ENCODE data around the gene SUSD1. TPM values are rescaled to one million over a fixed set of nuclear protein-coding genes. Genes with fewer than 3 reads are reported as not detected.

The SUSD1 gene
- total and polyA plus RNA-seq, 9 of the 15 experiments (the other 6 are each of a cell fraction or from before 2014, with no cell fraction given) = 10.9 to 44.4 (median 36.1) TPM

GRCh38 chr9:112061152-112061740, 113.9 kb downstream of the SUSD1 start (continued):
- 0 out of 4 replicates have a peak, but pooled peaks of 1 of the 2 experiments have one; percentile 23 for TF ChIP-seq TRIM24 (IDR thresholded peaks at IDR 0.05)
- no peak for TF ChIP-seq ZNF609 (CRISPR knock-in tag; IDR thresholded peaks at IDR 0.05; ENCODE audit: borderline replicate concordance)
- peak; percentile 94 for TF ChIP-seq ATF3 (IDR thresholded peaks at IDR 0.05)
- no peak for TF ChIP-seq ATF3 (CRISPR knock-in tag; conservative IDR thresholded peaks at IDR 0.05)
- TF ChIP-seq EHMT2 (IDR thresholded peaks at IDR 0.05) = no peak
- TF ChIP-seq ATF1 (CRISPR knock-in tag; IDR thresholded peaks at IDR 0.05) = no peak
- peak; percentile 92 for TF ChIP-seq ATF1 (tag; IDR thresholded peaks at IDR 0.05)
- TF ChIP-seq STAT5A (IDR thresholded peaks at IDR 0.05; ENCODE audit: borderline replicate concordance, low read length) = no peak
- TF ChIP-seq PKNOX1 (IDR thresholded peaks at IDR 0.05) = peak; percentile 78
- peak; percentile 96 for TF ChIP-seq FOSL1 (tag; conservative IDR thresholded peaks at IDR 0.05)
- TF ChIP-seq ZNF584 (CRISPR knock-in tag; IDR thresholded peaks at IDR 0.05; ENCODE audit: low read depth) = peak; percentile 74
- peak in 1 of 2 experiments; percentile 27; a peak in 1 of 4 replicates for TF ChIP-seq RCOR1 (IDR thresholded peaks at IDR 0.05; ENCODE audit: borderline replicate concordance in 1 of 2, low read depth in 2 of 2, low read length in 2 of 2)
- TF ChIP-seq NFE2L1 (tag; IDR thresholded peaks at IDR 0.05; ENCODE audit: borderline replicate concordance, low read depth) = no peak
- 0 out of 2 replicates have a peak, but pooled peaks have one; percentile 26 for TF ChIP-seq KLF16 (IDR thresholded peaks at IDR 0.05)
- no peak for TF ChIP-seq IRF1 (CRISPR knock-in tag; IDR thresholded peaks at IDR 0.05; ENCODE audit: borderline replicate concordance)
- TF ChIP-seq TEAD1 (CRISPR knock-in tag; IDR thresholded peaks at IDR 0.05) = peak in 1 of 2 experiments; percentile 47; a peak in 2 of 4 replicates
- peak; percentile 85 for TF ChIP-seq MEIS2 (IDR thresholded peaks at IDR 0.05; ENCODE audit: partially characterized antibody)
- TF ChIP-seq FOXK1 (CRISPR knock-in tag; IDR thresholded peaks at IDR 0.05; ENCODE audit: borderline replicate concordance) = peak; percentile 37; the same call in 1 of the 2 replicates

Data from K562 (cell line).